SK-N-SH (cell line): ENCODE results near the gene CPED1. TPM values are rescaled to one million over a fixed set of nuclear protein-coding genes. Genes with fewer than 3 reads are reported as not detected.

Experiments used
- CTCF ChIA-PET: fragments of 300-600, 350-600 bp; formaldehyde crosslinking; extraction: SDS; loops from one replicate; lab custom pipeline; 2021; lab: Yijun Ruan, JAX
- POLR2A ChIA-PET: fragments of 350-600 bp; sonication (Branson Sonifier 250); formaldehyde crosslinking; extraction: SDS; loops from one replicate; lab custom pipeline; 2020; ENCODE audit warnings: antibody characterized with exemption, inconsistent platforms; lab: Yijun Ruan, JAX
- DNase-seq: peaks from one replicate; pipeline ENCODE4 v3.0.0; 2012
- H2AFZ ChIP-seq: fragments of 200-600 bp; sonication (generic); 2 replicates; pipeline ENCODE4 v1.8.1; 2016; ENCODE audit warnings: antibody characterized with exemption, mild to moderate bottlenecking, low read depth
- H3F3A ChIP-seq: fragments of 200-600 bp; sonication (generic); replicated peaks from 2 replicates; pipeline ENCODE3; 2016; ENCODE audit warnings: antibody characterized with exemption, mild to moderate bottlenecking; ENCODE audit not compliant: insufficient read depth
- H3K27ac ChIP-seq, 2 experiments: fragments of 200-500 bp in 1 of 2; fragments of 200-600 bp in 1 of 2; sonication (Bioruptor generic) in 1 of 2; sonication (generic), shearing (Covaris generic) in 1 of 2; 2 replicates each; pipeline versions ENCODE4 v1.5.1 to v1.6.1; 2014 to 2016; ENCODE audit warnings: low read depth in 2 of 2, inconsistent platforms in 1 of 2, low read length in 1 of 2, mild to moderate bottlenecking in 1 of 2, mixed read lengths in 1 of 2
- H3K27me3 ChIP-seq: fragments of 200-600 bp; sonication (generic), shearing (Covaris generic); 2 replicates; pipeline ENCODE4 v1.6.1; 2016; ENCODE audit warnings: mixed run types; ENCODE audit not compliant: insufficient read depth
- H3K36me3 ChIP-seq, 2 experiments: fragments of 200-500 bp in 1 of 2; fragments of 200-600 bp in 1 of 2; sonication (Bioruptor generic) in 1 of 2; sonication (generic) in 1 of 2; replicated peaks in 1 of 2; 2 replicates each; pipeline versions ENCODE3 to v1.5.1; 2014 to 2016; ENCODE audit warnings: low read length in 1 of 2, mild to moderate bottlenecking in 1 of 2; ENCODE audit not compliant: insufficient read depth in 2 of 2, control insufficient read depth in 1 of 2
- H3K4me1 ChIP-seq, 2 experiments: fragments of 200-500 bp in 1 of 2; fragments of 200-600 bp in 1 of 2; sonication (Bioruptor generic) in 1 of 2; sonication (generic), shearing (Covaris generic) in 1 of 2; 2 replicates each; pipeline versions ENCODE4 v1.5.1 to v1.6.1; 2014 to 2016; ENCODE audit warnings: low read depth in 1 of 2, low read length in 1 of 2, mixed run types in 1 of 2; ENCODE audit not compliant: insufficient read depth in 2 of 2, control insufficient read depth in 1 of 2
- H3K4me2 ChIP-seq: fragments of 200-600 bp; sonication (generic), shearing (Covaris generic); 2 replicates; pipeline ENCODE4 v1.6.1; 2017; ENCODE audit warnings: mixed run types
- H3K4me3 ChIP-seq, 2 experiments: fragments of 200-500 bp in 1 of 2; fragments of 200-600 bp in 1 of 2; sonication (Bioruptor generic) in 1 of 2; sonication (generic), shearing (Covaris generic) in 1 of 2; 2 replicates each; pipeline versions ENCODE4 v1.5.1 to v1.8.1; 2014 to 2016; ENCODE audit warnings: low read depth in 2 of 2, inconsistent platforms in 1 of 2, low read length in 1 of 2, mild to moderate bottlenecking in 1 of 2, mixed read lengths in 1 of 2, moderate library complexity in 1 of 2
- H3K79me2 ChIP-seq: fragments of 200-600 bp; sonication (generic); 2 replicates; pipeline ENCODE4 v1.8.1; 2017; ENCODE audit warnings: mild to moderate bottlenecking; ENCODE audit not compliant: insufficient read depth
- H3K9ac ChIP-seq: fragments of 200-600 bp; sonication (generic); 2 replicates; pipeline ENCODE4 v1.6.1; 2017; ENCODE audit warnings: mixed run types
- H3K9me2 ChIP-seq: fragments of 200-600 bp; sonication (generic); 2 replicates; pipeline ENCODE4 v1.6.1; 2017; ENCODE audit warnings: mixed run types
- H3K9me3 ChIP-seq: fragments of 200-600 bp; sonication (generic); 2 replicates; pipeline ENCODE4 v1.6.1; 2017; ENCODE audit warnings: mixed run types, mild to moderate bottlenecking, moderate library complexity
- H4K20me1 ChIP-seq: fragments of 200-600 bp; sonication (generic); 2 replicates; pipeline ENCODE4 v1.6.1; 2017; ENCODE audit warnings: mild to moderate bottlenecking, mixed run types; ENCODE audit not compliant: insufficient read depth
- CTCF ChIP-seq: fragments of 200-600 bp; sonication (generic); IDR thresholded peaks from 2 replicates; pipeline ENCODE4 v1.6.1; 2017; ENCODE audit warnings: antibody characterized with exemption, mild to moderate bottlenecking, moderate library complexity
- EP300 ChIP-seq, 2 experiments: IDR thresholded peaks; 2 replicates each; pipeline versions ENCODE4 v1.4.0 to v1.6.1; 2012; ENCODE audit warnings: borderline replicate concordance in 1 of 2, low read depth in 1 of 2, low read length in 1 of 2
- EZH2phosphoT487 ChIP-seq: fragments of 200-600 bp; sonication (generic); IDR thresholded peaks from 2 replicates; pipeline ENCODE4 v1.6.1; 2017; ENCODE audit warnings: low read depth, mixed run types, mild to moderate bottlenecking, antibody characterized with exemption, moderate library complexity, borderline replicate concordance
- FOSL2 ChIP-seq: IDR thresholded peaks from 2 replicates; pipeline ENCODE4 v1.4.0; 2012; ENCODE audit warnings: low read depth, mild to moderate bottlenecking, moderate library complexity, borderline replicate concordance
- FOXJ3 ChIP-seq: sonication (generic); formaldehyde crosslinking; IDR thresholded peaks from 2 replicates; pipeline ENCODE4 v1.5.1; 2020; ENCODE audit warnings: mild to moderate bottlenecking, missing genetic modification reagents
- FOXM1 ChIP-seq: IDR thresholded peaks from 2 replicates; pipeline ENCODE4 v1.4.0; 2012; ENCODE audit warnings: low read depth, mild to moderate bottlenecking
- JUND ChIP-seq: IDR thresholded peaks from 2 replicates; pipeline ENCODE4 v1.4.0; 2012
- NFIC ChIP-seq: IDR thresholded peaks from 2 replicates; pipeline ENCODE4 v1.4.0; 2012; ENCODE audit warnings: borderline replicate concordance
- NRF1 ChIP-seq: IDR thresholded peaks from 2 replicates; pipeline ENCODE4 v1.6.1; 2012; ENCODE audit warnings: low read depth, mild to moderate bottlenecking, low read length
- RAD21 ChIP-seq: IDR thresholded peaks from 2 replicates; pipeline ENCODE4 v1.6.1; 2012; ENCODE audit warnings: mild to moderate bottlenecking, low read length
- REST ChIP-seq: IDR thresholded peaks from 2 replicates; pipeline ENCODE4 v1.6.1; 2012; ENCODE audit warnings: mild to moderate bottlenecking, low read depth, low read length, moderate library complexity
- SIN3A ChIP-seq: IDR thresholded peaks from 2 replicates; pipeline ENCODE4 v1.6.1; 2012; ENCODE audit warnings: low read depth, mild to moderate bottlenecking, low read length, moderate library complexity, borderline replicate concordance
- TAF1 ChIP-seq: IDR thresholded peaks from 2 replicates; pipeline ENCODE4 v1.6.1; 2012; ENCODE audit warnings: low read depth, mild to moderate bottlenecking, low read length, moderate library complexity, borderline replicate concordance
- TEAD4 ChIP-seq: IDR thresholded peaks from 2 replicates; pipeline ENCODE4 v1.4.0; 2012; ENCODE audit warnings: mild to moderate bottlenecking, borderline replicate concordance; ENCODE audit not compliant: insufficient read depth
- USF2 ChIP-seq: fragments of 150-350 bp; IDR thresholded peaks from 2 replicates; pipeline ENCODE4 v1.6.1; 2017; ENCODE audit warnings: antibody characterized with exemption, low read length, low read depth, borderline replicate concordance
- WGBS: methylation state at CpG from one replicate; pipeline ENCODE4 v1.1.6; 2017; ENCODE audit warnings: low lambda C conversion rate; 5-methylcytosine and 5-hydroxymethylcytosine counted together
- polyA plus RNA-seq, 3 experiments: library from polyadenylated mRNA; depleted of rRNA; stranded (reverse); fragments of >200 nt; gene quantifications; 2 replicates each; pipeline ENCODE4 v1.2.3, GENCODE V29; 2012

CPED1 gene
- polyA plus RNA-seq, 1 of the 3 experiments (the other 2 are of a cell fraction): 4.4 TPM

- no peak for TF ChIP-seq TEAD4
Measured at GRCh38 chr7:121267612-121268011, 279.1 kb downstream of the CPED1 start (continued).

- H2AFZ ChIP-seq: no peak overlapping the region
- no peaks in the 10 kb centered on the region for H3K79me2 ChIP-seq
- WGBS: 78% methylated on average over 3 of the region's 3 CpGs
- H3K4me3 ChIP-seq: no peak overlapping the region
- DNase-seq: no peak
- POLR2A ChIA-PET: no interaction called here
- H3K27me3 ChIP-seq: no peaks in the 10 kb centered on the region
- TF ChIP-seq NFIC (no peak), REST (no peak), USF2 (no peak), RAD21 (no peak), FOXM1 (no peak), EZH2phosphoT487 (no peak), TAF1 (no peak), FOXJ3 (CRISPR knock-in tag) (no peak), EP300 (IDR thresholded peaks at IDR 0.05; ENCODE audit: borderline replicate concordance in 1 of 2, low read depth in 1 of 2, low read length in 1 of 2) (no peak), FOSL2 (no peak), TEAD4 (no peak), NRF1 (no peak), JUND (no peak), CTCF (no peak), SIN3A (no peak)
- TF ChIP-seq, all 33 proteins: peak for 0
- Histone ChIP-seq H3K9me2 (no peaks in the 10 kb centered on the region), H3K9ac (no peak overlapping the region), H3K9me3 (no peaks in the 10 kb centered on the region), H3K4me1 (no peaks in the 10 kb centered on the region; a peak in 1 of 4 replicates), H3K4me2 (no peak overlapping the region), H3K36me3 (no peaks in the 10 kb centered on the region), H3K27ac (no peak overlapping the region), H3F3A (no peaks in the 10 kb centered on the region), H4K20me1 (no peaks in the 10 kb centered on the region)
- CTCF ChIA-PET: no interaction called here
Measured at GRCh38 chr7:121269798-121270197, 281.3 kb downstream of the CPED1 start.
